ENCODE measurements around the gene WDR7. TPM values are rescaled to one million over a fixed set of nuclear protein-coding genes. Genes with fewer than 3 reads are reported as not detected.

The WDR7 gene
- total and polyA plus RNA-seq, 2 experiments from 2014 or later, result 7.0 to 14.8 TPM

DNA sequence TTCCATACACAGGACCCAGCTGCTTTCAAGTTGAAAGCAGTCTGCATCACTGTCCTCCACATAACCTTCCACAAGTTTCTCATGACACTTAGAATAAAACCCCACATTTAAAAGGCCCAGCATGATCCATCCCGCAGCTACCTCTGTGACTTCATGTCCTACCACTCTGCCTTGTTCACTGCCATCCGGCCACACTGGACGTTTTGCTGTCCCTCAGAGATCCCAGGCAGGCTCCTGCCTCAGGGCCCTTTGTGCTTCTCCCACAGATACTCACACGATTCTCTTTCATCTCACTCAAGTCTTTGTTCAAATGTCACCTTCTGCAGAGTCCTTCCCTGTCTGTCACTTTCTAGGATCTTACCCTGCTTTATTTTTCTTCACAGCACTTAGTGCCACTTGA, 262.8 kb downstream of the WDR7 start:
- ATAC-seq, result no peak

More for the DNA sequence above, 262.8 kb downstream of the WDR7 start:
- TF ChIP-seq POLR2AphosphoS5 (IDR thresholded peaks at IDR 0.05; ENCODE audit: low read depth) (no peak), CREB1 (CRISPR knock-in tag; IDR thresholded peaks at IDR 0.05; ENCODE audit: low read depth) (no peak), ZNF114 (CRISPR knock-in tag; IDR thresholded peaks at IDR 0.05) (no peak), NANOG (IDR thresholded peaks at IDR 0.05; ENCODE audit: borderline replicate concordance) (no peak), EZH2 (IDR thresholded peaks at IDR 0.05; ENCODE audit: low read depth, unreplicated experiment) (no peak), EZH2phosphoT487 (IDR thresholded peaks at IDR 0.05; ENCODE audit: unreplicated experiment) (no peak), JUNB (IDR thresholded peaks at IDR 0.05; ENCODE audit: unreplicated experiment) (no peak), ZNF331 (CRISPR knock-in tag; IDR thresholded peaks at IDR 0.05; ENCODE audit: low read depth) (no peak), STAT1 (IDR thresholded peaks at IDR 0.05; ENCODE audit: unreplicated experiment) (no peak), ETS1 (IDR thresholded peaks at IDR 0.05) (no peak)
- TF ChIP-seq, protein P1, sequence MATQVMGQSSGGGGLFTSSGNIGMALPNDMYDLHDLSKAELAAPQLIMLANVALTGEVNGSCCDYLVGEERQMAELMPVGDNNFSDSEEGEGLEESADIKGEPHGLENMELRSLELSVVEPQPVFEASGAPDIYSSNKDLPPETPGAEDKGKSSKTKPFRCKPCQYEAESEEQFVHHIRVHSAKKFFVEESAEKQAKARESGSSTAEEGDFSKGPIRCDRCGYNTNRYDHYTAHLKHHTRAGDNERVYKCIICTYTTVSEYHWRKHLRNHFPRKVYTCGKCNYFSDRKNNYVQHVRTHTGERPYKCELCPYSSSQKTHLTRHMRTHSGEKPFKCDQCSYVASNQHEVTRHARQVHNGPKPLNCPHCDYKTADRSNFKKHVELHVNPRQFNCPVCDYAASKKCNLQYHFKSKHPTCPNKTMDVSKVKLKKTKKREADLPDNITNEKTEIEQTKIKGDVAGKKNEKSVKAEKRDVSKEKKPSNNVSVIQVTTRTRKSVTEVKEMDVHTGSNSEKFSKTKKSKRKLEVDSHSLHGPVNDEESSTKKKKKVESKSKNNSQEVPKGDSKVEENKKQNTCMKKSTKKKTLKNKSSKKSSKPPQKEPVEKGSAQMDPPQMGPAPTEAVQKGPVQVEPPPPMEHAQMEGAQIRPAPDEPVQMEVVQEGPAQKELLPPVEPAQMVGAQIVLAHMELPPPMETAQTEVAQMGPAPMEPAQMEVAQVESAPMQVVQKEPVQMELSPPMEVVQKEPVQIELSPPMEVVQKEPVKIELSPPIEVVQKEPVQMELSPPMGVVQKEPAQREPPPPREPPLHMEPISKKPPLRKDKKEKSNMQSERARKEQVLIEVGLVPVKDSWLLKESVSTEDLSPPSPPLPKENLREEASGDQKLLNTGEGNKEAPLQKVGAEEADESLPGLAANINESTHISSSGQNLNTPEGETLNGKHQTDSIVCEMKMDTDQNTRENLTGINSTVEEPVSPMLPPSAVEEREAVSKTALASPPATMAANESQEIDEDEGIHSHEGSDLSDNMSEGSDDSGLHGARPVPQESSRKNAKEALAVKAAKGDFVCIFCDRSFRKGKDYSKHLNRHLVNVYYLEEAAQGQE (IDR thresholded peaks at IDR 0.05; ENCODE audit: unreplicated experiment), result no peak
- TF ChIP-seq, protein P2, sequence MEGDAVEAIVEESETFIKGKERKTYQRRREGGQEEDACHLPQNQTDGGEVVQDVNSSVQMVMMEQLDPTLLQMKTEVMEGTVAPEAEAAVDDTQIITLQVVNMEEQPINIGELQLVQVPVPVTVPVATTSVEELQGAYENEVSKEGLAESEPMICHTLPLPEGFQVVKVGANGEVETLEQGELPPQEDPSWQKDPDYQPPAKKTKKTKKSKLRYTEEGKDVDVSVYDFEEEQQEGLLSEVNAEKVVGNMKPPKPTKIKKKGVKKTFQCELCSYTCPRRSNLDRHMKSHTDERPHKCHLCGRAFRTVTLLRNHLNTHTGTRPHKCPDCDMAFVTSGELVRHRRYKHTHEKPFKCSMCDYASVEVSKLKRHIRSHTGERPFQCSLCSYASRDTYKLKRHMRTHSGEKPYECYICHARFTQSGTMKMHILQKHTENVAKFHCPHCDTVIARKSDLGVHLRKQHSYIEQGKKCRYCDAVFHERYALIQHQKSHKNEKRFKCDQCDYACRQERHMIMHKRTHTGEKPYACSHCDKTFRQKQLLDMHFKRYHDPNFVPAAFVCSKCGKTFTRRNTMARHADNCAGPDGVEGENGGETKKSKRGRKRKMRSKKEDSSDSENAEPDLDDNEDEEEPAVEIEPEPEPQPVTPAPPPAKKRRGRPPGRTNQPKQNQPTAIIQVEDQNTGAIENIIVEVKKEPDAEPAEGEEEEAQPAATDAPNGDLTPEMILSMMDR (conservative IDR thresholded peaks at IDR 0.05; ENCODE audit: low read depth in 2 of 2), result no peak
- TF ChIP-seq, protein P3, sequence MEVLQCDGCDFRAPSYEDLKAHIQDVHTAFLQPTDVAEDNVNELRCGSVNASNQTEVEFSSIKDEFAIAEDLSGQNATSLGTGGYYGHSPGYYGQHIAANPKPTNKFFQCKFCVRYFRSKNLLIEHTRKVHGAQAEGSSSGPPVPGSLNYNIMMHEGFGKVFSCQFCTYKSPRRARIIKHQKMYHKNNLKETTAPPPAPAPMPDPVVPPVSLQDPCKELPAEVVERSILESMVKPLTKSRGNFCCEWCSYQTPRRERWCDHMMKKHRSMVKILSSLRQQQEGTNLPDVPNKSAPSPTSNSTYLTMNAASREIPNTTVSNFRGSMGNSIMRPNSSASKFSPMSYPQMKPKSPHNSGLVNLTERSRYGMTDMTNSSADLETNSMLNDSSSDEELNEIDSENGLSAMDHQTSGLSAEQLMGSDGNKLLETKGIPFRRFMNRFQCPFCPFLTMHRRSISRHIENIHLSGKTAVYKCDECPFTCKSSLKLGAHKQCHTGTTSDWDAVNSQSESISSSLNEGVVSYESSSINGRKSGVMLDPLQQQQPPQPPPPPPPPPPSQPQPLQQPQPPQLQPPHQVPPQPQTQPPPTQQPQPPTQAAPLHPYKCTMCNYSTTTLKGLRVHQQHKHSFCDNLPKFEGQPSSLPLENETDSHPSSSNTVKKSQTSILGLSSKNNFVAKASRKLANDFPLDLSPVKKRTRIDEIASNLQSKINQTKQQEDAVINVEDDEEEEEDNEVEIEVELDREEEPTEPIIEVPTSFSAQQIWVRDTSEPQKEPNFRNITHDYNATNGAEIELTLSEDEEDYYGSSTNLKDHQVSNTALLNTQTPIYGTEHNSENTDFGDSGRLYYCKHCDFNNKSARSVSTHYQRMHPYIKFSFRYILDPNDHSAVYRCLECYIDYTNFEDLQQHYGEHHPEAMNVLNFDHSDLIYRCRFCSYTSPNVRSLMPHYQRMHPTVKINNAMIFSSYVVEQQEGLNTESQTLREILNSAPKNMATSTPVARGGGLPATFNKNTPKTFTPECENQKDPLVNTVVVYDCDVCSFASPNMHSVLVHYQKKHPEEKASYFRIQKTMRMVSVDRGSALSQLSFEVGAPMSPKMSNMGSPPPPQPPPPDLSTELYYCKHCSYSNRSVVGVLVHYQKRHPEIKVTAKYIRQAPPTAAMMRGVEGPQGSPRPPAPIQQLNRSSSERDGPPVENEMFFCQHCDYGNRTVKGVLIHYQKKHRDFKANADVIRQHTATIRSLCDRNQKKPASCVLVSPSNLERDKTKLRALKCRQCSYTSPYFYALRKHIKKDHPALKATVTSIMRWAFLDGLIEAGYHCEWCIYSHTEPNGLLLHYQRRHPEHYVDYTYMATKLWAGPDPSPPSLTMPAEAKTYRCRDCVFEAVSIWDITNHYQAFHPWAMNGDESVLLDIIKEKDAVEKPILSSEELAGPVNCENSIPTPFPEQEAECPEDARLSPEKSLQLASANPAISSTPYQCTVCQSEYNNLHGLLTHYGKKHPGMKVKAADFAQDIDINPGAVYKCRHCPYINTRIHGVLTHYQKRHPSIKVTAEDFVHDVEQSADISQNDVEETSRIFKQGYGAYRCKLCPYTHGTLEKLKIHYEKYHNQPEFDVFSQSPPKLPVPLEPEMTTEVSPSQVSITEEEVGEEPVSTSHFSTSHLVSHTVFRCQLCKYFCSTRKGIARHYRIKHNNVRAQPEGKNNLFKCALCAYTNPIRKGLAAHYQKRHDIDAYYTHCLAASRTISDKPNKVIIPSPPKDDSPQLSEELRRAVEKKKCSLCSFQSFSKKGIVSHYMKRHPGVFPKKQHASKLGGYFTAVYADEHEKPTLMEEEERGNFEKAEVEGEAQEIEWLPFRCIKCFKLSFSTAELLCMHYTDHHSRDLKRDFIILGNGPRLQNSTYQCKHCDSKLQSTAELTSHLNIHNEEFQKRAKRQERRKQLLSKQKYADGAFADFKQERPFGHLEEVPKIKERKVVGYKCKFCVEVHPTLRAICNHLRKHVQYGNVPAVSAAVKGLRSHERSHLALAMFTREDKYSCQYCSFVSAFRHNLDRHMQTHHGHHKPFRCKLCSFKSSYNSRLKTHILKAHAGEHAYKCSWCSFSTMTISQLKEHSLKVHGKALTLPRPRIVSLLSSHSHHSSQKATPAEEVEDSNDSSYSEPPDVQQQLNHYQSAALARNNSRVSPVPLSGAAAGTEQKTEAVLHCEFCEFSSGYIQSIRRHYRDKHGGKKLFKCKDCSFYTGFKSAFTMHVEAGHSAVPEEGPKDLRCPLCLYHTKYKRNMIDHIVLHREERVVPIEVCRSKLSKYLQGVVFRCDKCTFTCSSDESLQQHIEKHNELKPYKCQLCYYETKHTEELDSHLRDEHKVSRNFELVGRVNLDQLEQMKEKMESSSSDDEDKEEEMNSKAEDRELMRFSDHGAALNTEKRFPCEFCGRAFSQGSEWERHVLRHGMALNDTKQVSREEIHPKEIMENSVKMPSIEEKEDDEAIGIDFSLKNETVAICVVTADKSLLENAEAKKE (CRISPR knock-in tag; IDR thresholded peaks at IDR 0.05), result no peak
- Mint-ChIP-seq H3K27ac (peak overlapping the region; percentile 58), H3K36me3 (ENCODE audit: low read depth) (no peaks in the 10 kb centered on the region), H3K9me3 (no peaks in the 10 kb centered on the region), H3K4me1 (peaks cover 14% of the 10 kb centered on the region; the same call in 2 of the 3 replicates), H3K27me3 (ENCODE audit: insufficient read depth, low read depth, poor library complexity) (no peaks in the 10 kb centered on the region), H3K4me3 (no peak overlapping the region)
- Histone ChIP-seq H3K27ac (ENCODE audit: low read depth) (no peak overlapping the region), H3K27me3 (ENCODE audit: insufficient read depth) (no peaks in the 10 kb centered on the region), H3K4me1 (ENCODE audit: insufficient read depth) (peaks cover 5% of the 10 kb centered on the region), H3K4me2 (no peak overlapping the region), H3K9me2 (ENCODE audit: insufficient read depth) (no peaks in the 10 kb centered on the region), H3K79me2 (replicated peaks; ENCODE audit: insufficient read depth) (no peaks in the 10 kb centered on the region), H4K20me1 (replicated peaks; ENCODE audit: insufficient read depth) (no peaks in the 10 kb centered on the region), H2AFZ (no peak overlapping the region), H3F3A (replicated peaks; ENCODE audit: low read depth) (no peaks in the 10 kb centered on the region), H3K4me3 (no peak overlapping the region), H3K36me3 (ENCODE audit: insufficient read depth) (no peaks in the 10 kb centered on the region)
- DNase-seq (ENCODE audit: low spot score), result no peak
